H1 (cell line): ENCODE data around the gene MACF1. TPM values are rescaled to one million over a fixed set of nuclear protein-coding genes. Genes with fewer than 3 reads are reported as not detected.

Source experiments
- CTCF ChIA-PET: fragments of 300-600 bp; sonication (Branson Sonifier 250); formaldehyde crosslinking; loops from one replicate; lab custom pipeline; 2021; ENCODE audit not compliant: partially characterized antibody; lab: Charles Lee
- POLR2A ChIA-PET: fragments of 300-600 bp; sonication (Branson Sonifier 250); formaldehyde crosslinking; loops from one replicate; lab custom pipeline; 2021; ENCODE audit warnings: inconsistent platforms; ENCODE audit not compliant: partially characterized antibody; lab: Charles Lee
- DNase-seq, 2 experiments: peaks; one replicate each; pipeline versions ENCODE4 v3.0.0 to v3.0.0-alpha.2; 2010 to 2022; ENCODE audit warnings: low spot score in 2 of 2, low read depth in 1 of 2, mixed read lengths in 1 of 2
- FAIRE-seq: peaks from 2 replicates; lab custom pipeline; 2011; peaks lifted over from hg19 to GRCh38; lab: Jason Lieb, UNC
- H2AFZ ChIP-seq: 2 replicates; pipeline ENCODE4 v1.8.1; 2012; ENCODE audit warnings: low read length, inconsistent platforms
- H2AK5ac ChIP-seq: 2 replicates; pipeline ENCODE4 v1.6.1; 2013; ENCODE audit warnings: low read depth, low read length
- H2BK120ac ChIP-seq: replicated peaks from 2 replicates; pipeline ENCODE3; 2013; ENCODE audit warnings: low read depth, low read length, inconsistent platforms
- H2BK12ac ChIP-seq: 2 replicates; pipeline ENCODE4 v1.6.1; 2013; ENCODE audit warnings: low read depth, low read length
- H2BK15ac ChIP-seq: 2 replicates; pipeline ENCODE4 v1.6.1; 2013; ENCODE audit warnings: low read length
- H2BK20ac ChIP-seq: 2 replicates; pipeline ENCODE4 v1.6.1; 2013; ENCODE audit warnings: low read length
- H2BK5ac ChIP-seq: 2 replicates; pipeline ENCODE4 v1.6.1; 2013; ENCODE audit warnings: low read depth, low read length
- H3K14ac ChIP-seq: 2 replicates; pipeline ENCODE4 v1.6.1; 2013; ENCODE audit warnings: inconsistent platforms; ENCODE audit not compliant: insufficient read length
- H3K18ac ChIP-seq: 2 replicates; pipeline ENCODE4 v1.6.1; 2013; ENCODE audit warnings: low read length; ENCODE audit errors: extremely low read depth
- H3K23ac ChIP-seq: 2 replicates; pipeline ENCODE4 v1.6.1; 2013; ENCODE audit warnings: inconsistent platforms; ENCODE audit not compliant: insufficient read length
- H3K23me2 ChIP-seq: 2 replicates; pipeline ENCODE4 v1.6.1; 2013; ENCODE audit warnings: low read depth, low read length
- H3K27ac ChIP-seq: 2 replicates; pipeline ENCODE4 v1.6.1; 2011; ENCODE audit warnings: low read depth, low read length, inconsistent platforms
- H3K27me3 ChIP-seq, 4 experiments: replicated peaks in 1 of 4; 1 replicate in 1 of 4; 2 replicates in 3 of 4; pipeline versions ENCODE4 v1.6.1 to v1.8.1; 2011 to 2013; ENCODE audit warnings: low read length in 3 of 4, mild to moderate bottlenecking in 3 of 4, inconsistent platforms in 2 of 4, mixed read lengths in 2 of 4, moderate library complexity in 1 of 4; ENCODE audit not compliant: control insufficient read depth in 3 of 4, insufficient read depth in 3 of 4; ENCODE audit errors: extremely low read depth in 1 of 4
- H3K36me3 ChIP-seq, 4 experiments: 2 replicates each; pipeline versions ENCODE4 v1.6.1 to v1.8.1; 2011 to 2013; ENCODE audit warnings: mild to moderate bottlenecking in 4 of 4, low read length in 3 of 4, moderate library complexity in 2 of 4, control low read depth in 1 of 4, inconsistent platforms in 1 of 4; ENCODE audit not compliant: insufficient read depth in 4 of 4, control insufficient read depth in 2 of 4
- H3K4ac ChIP-seq: replicated peaks from 2 replicates; pipeline ENCODE3; 2013; ENCODE audit warnings: low read length, low read depth, mixed read lengths, inconsistent platforms; ENCODE audit not compliant: insufficient read length
- H3K4me1 ChIP-seq, 4 experiments: replicated peaks in 1 of 4; 1 replicate in 1 of 4; 2 replicates in 3 of 4; pipeline versions ENCODE4 v1.6.1 to v1.8.1; 2011 to 2013; ENCODE audit warnings: low read length in 3 of 4, inconsistent platforms in 2 of 4, mixed read lengths in 1 of 4; ENCODE audit not compliant: insufficient read depth in 4 of 4, control insufficient read depth in 3 of 4
- H3K4me2 ChIP-seq, 2 experiments: 2 replicates each; pipeline versions ENCODE4 v1.6.1 to v1.8.1; 2011 to 2013; ENCODE audit warnings: low read depth in 2 of 2, low read length in 2 of 2, control low read depth in 1 of 2, inconsistent platforms in 1 of 2, mild to moderate bottlenecking in 1 of 2; ENCODE audit not compliant: insufficient read depth in 1 of 2
- H3K4me3 ChIP-seq, 4 experiments: fragments of 200-600, 300-600 bp in 1 of 4; sonication (generic), shearing (Covaris generic), sonication (Bioruptor Twin) in 1 of 4; 2 replicates each; pipeline versions ENCODE4 v1.5.1 to v1.8.1; 2011 to 2016; ENCODE audit warnings: low read length in 4 of 4, low read depth in 3 of 4, control low read depth in 2 of 4, inconsistent platforms in 2 of 4, mild to moderate bottlenecking in 2 of 4, mixed read lengths in 1 of 4, moderate library complexity in 1 of 4; ENCODE audit not compliant: insufficient read depth in 2 of 4; ENCODE audit errors: extremely low read depth in 1 of 4
- H3K56ac ChIP-seq: replicated peaks from 2 replicates; pipeline ENCODE3; 2013; ENCODE audit warnings: low read depth, mild to moderate bottlenecking, mixed read lengths, low read length, inconsistent platforms; ENCODE audit not compliant: insufficient read length
- H3K79me1 ChIP-seq: 2 replicates; pipeline ENCODE4 v1.6.1; 2013; ENCODE audit warnings: low read depth, low read length, control low read depth
- H3K79me2 ChIP-seq, 2 experiments: 2 replicates each; pipeline versions ENCODE4 v1.6.1 to v1.8.1; 2012 to 2013; ENCODE audit warnings: low read length in 2 of 2, mild to moderate bottlenecking in 2 of 2, inconsistent platforms in 1 of 2; ENCODE audit not compliant: insufficient read depth in 2 of 2, control insufficient read depth in 1 of 2
- H3K9ac ChIP-seq, 4 experiments: replicated peaks in 1 of 4; 1 replicate in 1 of 4; 2 replicates in 3 of 4; pipeline versions ENCODE4 v1.6.1 to v1.8.1; 2011 to 2013; ENCODE audit warnings: low read depth in 3 of 4, low read length in 3 of 4, control low read depth in 2 of 4, mild to moderate bottlenecking in 2 of 4, moderate library complexity in 2 of 4, inconsistent platforms in 1 of 4; ENCODE audit errors: extremely low read depth in 1 of 4
- H3K9me3 ChIP-seq, 2 experiments: 2 replicates each; pipeline versions ENCODE4 v1.6.1 to v1.8.1; 2012 to 2013; ENCODE audit warnings: mild to moderate bottlenecking in 2 of 2, moderate library complexity in 2 of 2, control low read depth in 1 of 2, inconsistent platforms in 1 of 2, low read depth in 1 of 2, low read length in 1 of 2, mixed read lengths in 1 of 2; ENCODE audit not compliant: insufficient read depth in 2 of 2
- H4K20me1 ChIP-seq, 2 experiments: replicated peaks in 1 of 2; 2 replicates each; pipeline versions ENCODE3 to v1.8.1; 2011 to 2013; ENCODE audit warnings: inconsistent platforms in 2 of 2, low read length in 2 of 2, mild to moderate bottlenecking in 1 of 2; ENCODE audit not compliant: insufficient read depth in 2 of 2, control insufficient read depth in 1 of 2
- H4K5ac ChIP-seq: 2 replicates; pipeline ENCODE4 v1.6.1; 2013; ENCODE audit warnings: low read length, low read depth, mixed read lengths, inconsistent platforms; ENCODE audit not compliant: insufficient read length
- H4K8ac ChIP-seq: 2 replicates; pipeline ENCODE4 v1.8.0; 2013; ENCODE audit warnings: mild to moderate bottlenecking, moderate library complexity, low read length, inconsistent platforms; ENCODE audit not compliant: insufficient read depth; ENCODE audit errors: extremely low read depth
- H4K91ac ChIP-seq: replicated peaks from 2 replicates; pipeline ENCODE3; 2013; ENCODE audit warnings: low read length, mixed read lengths, inconsistent platforms; ENCODE audit not compliant: insufficient read length
- GABPA ChIP-seq: IDR thresholded peaks from 2 replicates; pipeline ENCODE4 v1.6.1; 2011; ENCODE audit warnings: mild to moderate bottlenecking, low read length, moderate library complexity, borderline replicate concordance; ENCODE audit not compliant: insufficient read depth
- WGBS, 2 experiments: shearing (Covaris generic) in 1 of 2; methylation state at CpG; one replicate each; pipeline versions ENCODE4 v1.1.6 to v1.1.7; 2013 to 2015; ENCODE audit warnings: low lambda C conversion rate in 2 of 2, mixed read lengths in 2 of 2, inconsistent platforms in 1 of 2, low coverage in 1 of 2, missing lambda C conversion rate in 1 of 2; ENCODE audit not compliant: insufficient replicate concordance in 2 of 2, insufficient coverage in 1 of 2, insufficient read length in 1 of 2; ENCODE audit errors: extremely low coverage in 1 of 2, missing lambda C conversion rate in 1 of 2; 5-methylcytosine and 5-hydroxymethylcytosine counted together
- polyA plus RNA-seq, 7 experiments: library from polyadenylated mRNA; depleted of rRNA in 3 of 7; stranded (reverse) in 5 of 7; unstranded in 2 of 7; fragments of >200 nt in 5 of 7; fragments of 200-250 nt in 2 of 7; gene quantifications; 1 replicate in 5 of 7; 2 replicates in 1 of 7; 4 replicates in 1 of 7; pipeline versions ENCODE4 v1.2.1 to v1.2.3, GENCODE V29; 2011 to 2013; ENCODE audit warnings: missing spikeins in 2 of 7, mixed read lengths in 2 of 7
- total RNA-seq: library from RNA; stranded (reverse); fragmentation: NEBNext Ultra II Directional; extraction: Animal tissue kit (Norgen Biotek cat#: 25700); gene quantifications from 2 replicates; pipeline ENCODE4 v1.2.1, GENCODE V29; 2021

MACF1 gene
- total and polyA plus RNA-seq, 2 of the 8 experiments (the other 6 are each of a cell fraction or from before 2014, with no cell fraction given) = 59.8 to 285 TPM

DNA sequence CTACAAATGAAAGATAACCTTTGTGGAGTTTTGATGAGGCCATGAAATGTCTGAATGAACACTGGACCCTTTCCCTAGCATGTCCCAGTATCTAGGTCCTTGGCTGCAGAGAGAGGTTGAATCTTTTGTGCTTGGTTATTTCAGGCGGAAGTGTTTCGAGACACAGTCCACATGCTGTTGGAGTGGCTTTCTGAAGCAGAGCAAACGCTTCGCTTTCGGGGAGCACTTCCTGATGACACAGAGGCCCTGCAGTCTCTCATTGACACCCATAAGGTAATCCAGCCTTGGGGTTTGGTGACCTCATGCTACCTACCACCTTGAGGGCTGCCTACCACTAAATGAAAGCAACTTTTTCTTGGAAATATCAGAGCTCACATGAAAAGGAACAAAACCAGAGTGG lies 248.0 kb downstream of the MACF1 start:
- Histone ChIP-seq H3K23me2 (no peaks in the 10 kb centered on the region), H3K9me3 (no peaks in the 10 kb centered on the region), H2BK12ac (no peak overlapping the region), H2BK15ac (no peak overlapping the region), H4K5ac (no peak overlapping the region), H3K56ac (no peak overlapping the region), H2AK5ac (no peak overlapping the region), H2BK20ac (no peak overlapping the region), H3K4me2 (no peak overlapping the region), H4K91ac (no peak overlapping the region), H2BK5ac (no peak overlapping the region), H3K23ac (no peak overlapping the region), H2AFZ (no peak overlapping the region), H3K36me3 (peaks cover 56 to 97% (median 84%) of the 10 kb centered on the region in 4 experiments), H3K4me3 (no peak overlapping the region), H4K8ac (no peak overlapping the region), H3K27ac (no peak overlapping the region), H3K79me2 (no peaks in the 10 kb centered on the region), H2BK120ac (no peak overlapping the region), H3K4ac (no peak overlapping the region), H3K79me1 (no peaks in the 10 kb centered on the region), H3K9ac (no peak overlapping the region), H4K20me1 (peaks cover 2% of the 10 kb centered on the region in 2 experiments), H3K4me1 (no peaks in the 10 kb centered on the region), H3K18ac (no peak overlapping the region), H3K27me3 (no peaks in the 10 kb centered on the region), H3K14ac (no peak overlapping the region)
- WGBS, 2 experiments = 91% methylated on average over 5 of the region's 5 CpGs; no CpG with 5 or more reads in 1 of the 2 experiments
- no peak for TF ChIP-seq GABPA
- ChIA-PET CTCF (interaction anchor here (0.5 to 1.0 kb wide), 2 partner anchors 101 to 354 kb away, joined by 3 read pairs; no protein-coding TSS in a partner anchor), POLR2A (no interaction called here)
- FAIRE-seq (no peak), DNase-seq (no peak)
